ENCODE measurements around the gene UBE2QL1. TPM values are rescaled to one million over a fixed set of nuclear protein-coding genes. Genes with fewer than 3 reads are reported as not detected.

UBE2QL1 gene
- total RNA-seq, 1 experiment from 2014 or later: not detected

- Histone ChIP-seq H3K4me3 (replicated peaks in 1 of 2; ENCODE audit: low read depth in 1 of 2, low read length in 2 of 2) (no peak overlapping the region), H3K4me2 (ENCODE audit: low read length) (no peak overlapping the region), H3K9ac (ENCODE audit: low read length) (no peak overlapping the region), H3K79me2 (ENCODE audit: insufficient read depth, low read length) (no peaks in the 10 kb centered on the region), H3K9me3 (ENCODE audit: control insufficient read depth in 1 of 2, insufficient read depth in 1 of 2, low read depth in 1 of 2, low read length in 2 of 2) (no peaks in the 10 kb centered on the region), H3K27ac (ENCODE audit: low read depth, low read length) (no peak overlapping the region), H3K4me1 (ENCODE audit: control insufficient read depth in 1 of 2, insufficient read depth in 2 of 2, low read length in 2 of 2) (no peaks in the 10 kb centered on the region), H4K20me1 (ENCODE audit: insufficient read depth) (no peaks in the 10 kb centered on the region), H2AFZ (ENCODE audit: low read depth, low read length, poor library complexity, severe bottlenecking) (no peak overlapping the region), H3K36me3 (ENCODE audit: control insufficient read depth in 1 of 2, insufficient read depth in 2 of 2, low read length in 2 of 2) (no peaks in the 10 kb centered on the region), H3K9me2 (ENCODE audit: insufficient read depth) (no peaks in the 10 kb centered on the region), H3K27me3 (ENCODE audit: insufficient read depth, low read length) (peaks cover 26% of the 10 kb centered on the region)
- RAD21 ChIA-PET (ENCODE audit: low non-redundant PET in 1 of 2, low total read pairs in 2 of 2, uncharacterized antibody in 2 of 2, unreplicated experiment in 2 of 2): no interaction called here
- POLR2A ChIA-PET: no interaction called here
- intact Hi-C loops (cut with micrococcal nuclease): no loop called here
- ATAC-seq: no peak
- CTCF ChIA-PET: no interaction called here
- no peak for DNase-seq (ENCODE audit: low read depth, low spot score)
- BruUV-seq (replicated peaks): no TSS peak
- no peak for TF ChIP-seq ZNF274 (IDR thresholded peaks at IDR 0.05; ENCODE audit: low read depth, low read length)
- no peak for TF ChIP-seq REST (IDR thresholded peaks at IDR 0.05; ENCODE audit: low read depth)
- no peak for TF ChIP-seq ELF1 (IDR thresholded peaks at IDR 0.05; ENCODE audit: borderline replicate concordance, low read depth)
- no peak for TF ChIP-seq ZBTB33 (IDR thresholded peaks at IDR 0.05; ENCODE audit: extremely low read depth, insufficient replicate concordance, low read length)
- TF ChIP-seq ATF3 (IDR thresholded peaks at IDR 0.05): no peak
- no peak for TF ChIP-seq SP1 (IDR thresholded peaks at IDR 0.05; ENCODE audit: low read depth)
- no peak for TF ChIP-seq EGR1 (IDR thresholded peaks at IDR 0.05; ENCODE audit: low read depth)
- TF ChIP-seq SRF (IDR thresholded peaks at IDR 0.05; ENCODE audit: low read depth): no peak
- TF ChIP-seq POLR2A (IDR thresholded peaks at IDR 0.05; ENCODE audit: borderline replicate concordance, extremely low read depth, insufficient read depth, insufficient read length): no peak
- TF ChIP-seq CEBPB (IDR thresholded peaks at IDR 0.05; ENCODE audit: low read depth): no peak
- TF ChIP-seq CTCF (IDR thresholded peaks at IDR 0.05 in 2 of 3, conservative IDR thresholded peaks at IDR 0.05 in 1 of 3; ENCODE audit: borderline replicate concordance in 1 of 3, insufficient read depth in 1 of 3, low read depth in 2 of 3, low read length in 2 of 3): no peak
- TF ChIP-seq RAD21 (IDR thresholded peaks at IDR 0.05; ENCODE audit: low read depth): no peak
- TF ChIP-seq POLR2AphosphoS5 (IDR thresholded peaks at IDR 0.05; ENCODE audit: low read depth, low read length): no peak
- TF ChIP-seq ZFX (IDR thresholded peaks at IDR 0.05): no peak
Observed at GRCh38 chr5:6476313-6476661, 27.6 kb downstream of the UBE2QL1 start.

Data from HCT116 (cell line).